Measurements from ENCODE around the gene PROSER2.

PROSER2 gene

GRCh38 chr10:11819027-11819426, 4.1 kb upstream of the PROSER2 start:
- Mint-ChIP-seq H3K9me3 (no peaks in the 10 kb centered on the region), H3K36me3 (ENCODE audit: low read depth) (no peaks in the 10 kb centered on the region), H3K4me1 (ENCODE audit: low read depth) (peaks cover 6% of the 10 kb centered on the region), H3K27ac (no peak overlapping the region), H3K4me3 (no peak overlapping the region), H3K27me3 (ENCODE audit: low read depth) (peaks cover 29% of the 10 kb centered on the region)

GRCh38 chr10:11822026-11822756, 965 bp upstream of the PROSER2 start:
- no peak overlapping the region for H3K4me3 Mint-ChIP-seq
- no peaks in the 10 kb centered on the region for H3K9me3 Mint-ChIP-seq
- peaks cover 55% of the 10 kb centered on the region for H3K27me3 Mint-ChIP-seq (ENCODE audit: low read depth)

GRCh38 chr10:11822809-11823121, 391 bp upstream of the PROSER2 start:
- Mint-ChIP-seq H3K27me3 (ENCODE audit: low read depth) (peaks cover 58% of the 10 kb centered on the region), H3K27ac (no peak overlapping the region), H3K4me3 (no peak overlapping the region), H3K9me3 (no peaks in the 10 kb centered on the region), H3K4me1 (ENCODE audit: low read depth) (peaks cover 8% of the 10 kb centered on the region), H3K36me3 (ENCODE audit: low read depth) (no peaks in the 10 kb centered on the region)

More at GRCh38 chr10:11822026-11822756, 965 bp upstream of the PROSER2 start:
- peaks cover 8% of the 10 kb centered on the region for H3K4me1 Mint-ChIP-seq (ENCODE audit: low read depth)
- no peaks in the 10 kb centered on the region for H3K36me3 Mint-ChIP-seq (ENCODE audit: low read depth)
- H3K27ac Mint-ChIP-seq = no peak overlapping the region

GRCh38 chr10:11823989-11824346, 812 bp downstream of the PROSER2 start:
- H3K36me3 Mint-ChIP-seq (ENCODE audit: low read depth) = no peaks in the 10 kb centered on the region
- H3K27me3 Mint-ChIP-seq (ENCODE audit: low read depth) = peaks cover 63% of the 10 kb centered on the region
- no peak overlapping the region for H3K27ac Mint-ChIP-seq
- peak overlapping the region; percentile 68 for H3K4me3 Mint-ChIP-seq
- peaks cover 8% of the 10 kb centered on the region for H3K4me1 Mint-ChIP-seq (ENCODE audit: low read depth)
- H3K9me3 Mint-ChIP-seq = no peaks in the 10 kb centered on the region

- Mint-ChIP-seq H3K36me3 (ENCODE audit: low read depth) (no peaks in the 10 kb centered on the region), H3K9me3 (no peaks in the 10 kb centered on the region), H3K4me3 (no peak overlapping the region), H3K4me1 (ENCODE audit: low read depth) (peaks cover 8% of the 10 kb centered on the region), H3K27ac (no peak overlapping the region), H3K27me3 (ENCODE audit: low read depth) (peaks cover 63% of the 10 kb centered on the region)
These were observed 1.2 kb downstream of the PROSER2 start for GRCh38 chr10:11824376-11824775.

- peaks cover 59% of the 10 kb centered on the region for H3K27me3 Mint-ChIP-seq (ENCODE audit: low read depth)
- no peak overlapping the region for H3K27ac Mint-ChIP-seq
- peaks cover 4% of the 10 kb centered on the region for H3K4me1 Mint-ChIP-seq (ENCODE audit: low read depth)
- no peaks in the 10 kb centered on the region for H3K9me3 Mint-ChIP-seq
- no peaks in the 10 kb centered on the region for H3K36me3 Mint-ChIP-seq (ENCODE audit: low read depth)
- no peak overlapping the region for H3K4me3 Mint-ChIP-seq
These were observed 1.7 kb downstream of the PROSER2 start for GRCh38 chr10:11824825-11825224.

- Mint-ChIP-seq H3K27me3 (ENCODE audit: low read depth) (peaks cover 64% of the 10 kb centered on the region), H3K27ac (no peak overlapping the region), H3K4me3 (no peak overlapping the region), H3K4me1 (ENCODE audit: low read depth) (peaks cover 4% of the 10 kb centered on the region), H3K9me3 (no peaks in the 10 kb centered on the region), H3K36me3 (ENCODE audit: low read depth) (no peaks in the 10 kb centered on the region)
These were observed 2.7 kb downstream of the PROSER2 start for GRCh38 chr10:11825796-11826414.

GRCh38 chr10:11827006-11827405, 3.9 kb downstream of the PROSER2 start:
- no peak overlapping the region for H3K27ac Mint-ChIP-seq
- no peak overlapping the region for H3K4me3 Mint-ChIP-seq
- no peaks in the 10 kb centered on the region for H3K36me3 Mint-ChIP-seq (ENCODE audit: low read depth)
- peaks cover 55% of the 10 kb centered on the region for H3K27me3 Mint-ChIP-seq (ENCODE audit: low read depth)
- H3K4me1 Mint-ChIP-seq (ENCODE audit: low read depth) = peaks cover 4% of the 10 kb centered on the region
- H3K9me3 Mint-ChIP-seq = no peaks in the 10 kb centered on the region

GRCh38 chr10:11827414-11827813, 4.3 kb downstream of the PROSER2 start:
- no peaks in the 10 kb centered on the region for H3K36me3 Mint-ChIP-seq (ENCODE audit: low read depth)
- peaks cover 51% of the 10 kb centered on the region for H3K27me3 Mint-ChIP-seq (ENCODE audit: low read depth)
- H3K9me3 Mint-ChIP-seq = no peaks in the 10 kb centered on the region
- no peak overlapping the region for H3K27ac Mint-ChIP-seq
- no peak overlapping the region for H3K4me3 Mint-ChIP-seq
- H3K4me1 Mint-ChIP-seq (ENCODE audit: low read depth) = peaks cover 4% of the 10 kb centered on the region

GRCh38 chr10:11828682-11829284, 5.6 kb downstream of the PROSER2 start:
- Mint-ChIP-seq H3K9me3 (no peaks in the 10 kb centered on the region), H3K27ac (no peak overlapping the region), H3K4me1 (ENCODE audit: low read depth) (peaks cover 4% of the 10 kb centered on the region), H3K27me3 (ENCODE audit: low read depth) (peaks cover 51% of the 10 kb centered on the region), H3K4me3 (no peak overlapping the region), H3K36me3 (ENCODE audit: low read depth) (no peaks in the 10 kb centered on the region)

GRCh38 chr10:11830836-11831519, 7.8 kb downstream of the PROSER2 start:
- Mint-ChIP-seq H3K4me1 (ENCODE audit: low read depth) (no peaks in the 10 kb centered on the region), H3K9me3 (no peaks in the 10 kb centered on the region), H3K27ac (no peak overlapping the region), H3K27me3 (ENCODE audit: low read depth) (peaks cover 36% of the 10 kb centered on the region), H3K36me3 (ENCODE audit: low read depth) (no peaks in the 10 kb centered on the region), H3K4me3 (no peak overlapping the region)

- Mint-ChIP-seq H3K27me3 (ENCODE audit: low read depth) (peaks cover 33% of the 10 kb centered on the region), H3K4me3 (no peak overlapping the region), H3K9me3 (no peaks in the 10 kb centered on the region), H3K27ac (no peak overlapping the region), H3K4me1 (ENCODE audit: low read depth) (no peaks in the 10 kb centered on the region), H3K36me3 (ENCODE audit: low read depth) (no peaks in the 10 kb centered on the region)
These were observed 8.4 kb downstream of the PROSER2 start for GRCh38 chr10:11831520-11831951.

GRCh38 chr10:11832042-11832441, 8.9 kb downstream of the PROSER2 start:
- Mint-ChIP-seq H3K9me3 (no peaks in the 10 kb centered on the region), H3K4me3 (no peak overlapping the region), H3K36me3 (ENCODE audit: low read depth) (no peaks in the 10 kb centered on the region), H3K4me1 (ENCODE audit: low read depth) (no peaks in the 10 kb centered on the region), H3K27me3 (ENCODE audit: low read depth) (peaks cover 33% of the 10 kb centered on the region), H3K27ac (no peak overlapping the region)

GRCh38 chr10:11835061-11835460, 11.9 kb downstream of the PROSER2 start:
- no peaks in the 10 kb centered on the region for H3K36me3 Mint-ChIP-seq (ENCODE audit: low read depth)

GRCh38 chr10:11835704-11836103, 12.5 kb downstream of the PROSER2 start:
- no peak overlapping the region for H3K4me3 Mint-ChIP-seq
- no peaks in the 10 kb centered on the region for H3K36me3 Mint-ChIP-seq (ENCODE audit: low read depth)
- H3K27me3 Mint-ChIP-seq (ENCODE audit: low read depth) = peaks cover 33% of the 10 kb centered on the region
- H3K27ac Mint-ChIP-seq = no peak overlapping the region
- no peaks in the 10 kb centered on the region for H3K9me3 Mint-ChIP-seq
- H3K4me1 Mint-ChIP-seq (ENCODE audit: low read depth) = peaks cover 2% of the 10 kb centered on the region

More at GRCh38 chr10:11835061-11835460, 11.9 kb downstream of the PROSER2 start:
- Mint-ChIP-seq H3K4me3 (no peak overlapping the region), H3K27me3 (ENCODE audit: low read depth) (peaks cover 40% of the 10 kb centered on the region), H3K27ac (no peak overlapping the region), H3K4me1 (ENCODE audit: low read depth) (peaks cover 2% of the 10 kb centered on the region), H3K9me3 (no peaks in the 10 kb centered on the region)

Measured in T-helper 1 cell treated with Interleukin-12 subunit alpha and Interleukin-12 subunit beta and Interleukin-4 antibody, amounts not matched to agents 30 μg/mL and 1 μg/mL, for 36 hours (primary cell).